ENCODE data around the gene KNDC1.

The KNDC1 gene

GRCh38 chr10:133201948-133202725 lies 42.1 kb downstream of the KNDC1 start:
- Histone ChIP-seq H3K9me3 (no peaks in the 10 kb centered on the region), H3K36me3 (no peaks in the 10 kb centered on the region), H3K4me3 (ENCODE audit: low read depth, low read length) (no peak overlapping the region), H3K27me3 (peaks cover 52% of the 10 kb centered on the region), H3K4me1 (no peaks in the 10 kb centered on the region)
- no peak for TF ChIP-seq CTCF (IDR thresholded peaks at IDR 0.05; ENCODE audit: low read depth, low read length)
- DNase-seq: no peak

- Histone ChIP-seq H3K4me3 (ENCODE audit: low read depth, low read length) (no peak overlapping the region), H3K9me3 (no peaks in the 10 kb centered on the region), H3K36me3 (no peaks in the 10 kb centered on the region), H3K4me1 (no peaks in the 10 kb centered on the region), H3K27me3 (peaks cover 52% of the 10 kb centered on the region)
- no peak for TF ChIP-seq CTCF (IDR thresholded peaks at IDR 0.05; ENCODE audit: low read depth, low read length)
- DNase-seq: no peak
These were observed 43.0 kb downstream of the KNDC1 start for GRCh38 chr10:133202778-133203651.

- Histone ChIP-seq H3K36me3 (no peaks in the 10 kb centered on the region), H3K9me3 (no peaks in the 10 kb centered on the region), H3K4me3 (ENCODE audit: low read depth, low read length) (no peak overlapping the region), H3K4me1 (no peaks in the 10 kb centered on the region), H3K27me3 (peaks cover 48% of the 10 kb centered on the region)
- no peak for DNase-seq
- no peak for TF ChIP-seq CTCF (IDR thresholded peaks at IDR 0.05; ENCODE audit: low read depth, low read length)
These were observed 43.7 kb downstream of the KNDC1 start for GRCh38 chr10:133203652-133204195.

- Histone ChIP-seq H3K27me3 (peaks cover 46% of the 10 kb centered on the region), H3K36me3 (no peaks in the 10 kb centered on the region), H3K4me3 (ENCODE audit: low read depth, low read length) (no peak overlapping the region), H3K4me1 (no peaks in the 10 kb centered on the region), H3K9me3 (no peaks in the 10 kb centered on the region)
- no peak for DNase-seq
- TF ChIP-seq CTCF (IDR thresholded peaks at IDR 0.05; ENCODE audit: low read depth, low read length): no peak
These were observed 44.4 kb downstream of the KNDC1 start for GRCh38 chr10:133204226-133205015.

- no peaks in the 10 kb centered on the region for H3K9me3 ChIP-seq
- peaks cover 38% of the 10 kb centered on the region for H3K27me3 ChIP-seq
- no peak overlapping the region for H3K4me3 ChIP-seq (ENCODE audit: low read depth, low read length)
- DNase-seq: no peak
- no peaks in the 10 kb centered on the region for H3K36me3 ChIP-seq
- H3K4me1 ChIP-seq: no peaks in the 10 kb centered on the region
- TF ChIP-seq CTCF (IDR thresholded peaks at IDR 0.05; ENCODE audit: low read depth, low read length): no peak
These were observed 45.1 kb downstream of the KNDC1 start for GRCh38 chr10:133205146-133205545.

Data from BE2C (cell line).